ENCODE data around the gene FCRL5.

DNA sequence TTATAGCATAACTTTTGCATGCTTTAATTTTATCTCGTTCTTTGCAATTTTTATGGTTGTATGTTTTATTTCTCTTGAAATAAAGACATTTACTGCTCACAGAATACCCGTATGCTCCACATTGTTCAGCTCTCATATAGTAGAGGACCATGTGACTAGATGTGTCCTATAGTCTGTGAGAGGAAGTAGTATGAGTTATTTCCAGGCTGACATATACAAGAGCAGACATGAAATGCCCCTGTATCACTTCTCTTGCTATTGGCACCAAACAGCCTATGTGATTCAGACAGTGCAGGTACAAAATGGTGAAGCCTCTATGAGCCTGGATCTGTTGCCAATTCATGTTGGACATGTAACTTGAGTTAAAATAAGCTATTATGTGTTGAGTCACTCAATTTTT, 5.8 kb upstream of the FCRL5 start:
- TF ChIP-seq, protein P1, sequence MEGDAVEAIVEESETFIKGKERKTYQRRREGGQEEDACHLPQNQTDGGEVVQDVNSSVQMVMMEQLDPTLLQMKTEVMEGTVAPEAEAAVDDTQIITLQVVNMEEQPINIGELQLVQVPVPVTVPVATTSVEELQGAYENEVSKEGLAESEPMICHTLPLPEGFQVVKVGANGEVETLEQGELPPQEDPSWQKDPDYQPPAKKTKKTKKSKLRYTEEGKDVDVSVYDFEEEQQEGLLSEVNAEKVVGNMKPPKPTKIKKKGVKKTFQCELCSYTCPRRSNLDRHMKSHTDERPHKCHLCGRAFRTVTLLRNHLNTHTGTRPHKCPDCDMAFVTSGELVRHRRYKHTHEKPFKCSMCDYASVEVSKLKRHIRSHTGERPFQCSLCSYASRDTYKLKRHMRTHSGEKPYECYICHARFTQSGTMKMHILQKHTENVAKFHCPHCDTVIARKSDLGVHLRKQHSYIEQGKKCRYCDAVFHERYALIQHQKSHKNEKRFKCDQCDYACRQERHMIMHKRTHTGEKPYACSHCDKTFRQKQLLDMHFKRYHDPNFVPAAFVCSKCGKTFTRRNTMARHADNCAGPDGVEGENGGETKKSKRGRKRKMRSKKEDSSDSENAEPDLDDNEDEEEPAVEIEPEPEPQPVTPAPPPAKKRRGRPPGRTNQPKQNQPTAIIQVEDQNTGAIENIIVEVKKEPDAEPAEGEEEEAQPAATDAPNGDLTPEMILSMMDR (IDR thresholded peaks at IDR 0.05; ENCODE audit: poor library complexity), result no peak
- TF ChIP-seq EZH2 (IDR thresholded peaks at IDR 0.05; ENCODE audit: borderline replicate concordance), result no peak
